ENCODE data around the gene EVA1A. TPM values are rescaled to one million over a fixed set of nuclear protein-coding genes. Genes with fewer than 3 reads are reported as not detected.

Gene EVA1A
- total RNA-seq, 1 donor from 2014 or later = 19.9 TPM

DNA sequence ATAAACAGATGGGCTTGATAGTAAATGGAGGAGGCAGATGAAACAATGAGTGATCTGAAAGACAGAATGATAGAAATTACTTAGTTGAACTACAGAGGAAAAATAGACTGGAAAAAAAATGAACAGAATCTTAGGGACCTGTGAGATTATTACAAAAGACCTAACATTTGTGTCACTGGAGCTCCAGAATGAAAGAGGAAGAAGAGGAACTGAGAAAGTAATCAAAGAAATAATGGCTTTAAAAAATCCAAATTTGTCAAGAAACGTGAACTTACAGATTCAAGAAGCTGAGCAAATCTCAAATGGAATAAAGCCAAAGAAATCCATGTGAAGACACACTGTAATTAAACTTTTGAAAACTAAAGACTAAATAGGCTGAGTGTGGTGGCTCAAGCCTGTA lies 28.3 kb downstream of the EVA1A start:
- Mint-ChIP-seq H3K9me3 (ENCODE audit: unreplicated experiment) (no peaks in the 10 kb centered on the region), H3K36me3 (ENCODE audit: low read depth, unreplicated experiment) (peaks cover 4% of the 10 kb centered on the region), H3K4me3 (ENCODE audit: unreplicated experiment) (no peak overlapping the region), H3K27me3 (ENCODE audit: unreplicated experiment) (no peaks in the 10 kb centered on the region), H3K27ac (ENCODE audit: unreplicated experiment) (no peak overlapping the region), H3K4me1 (ENCODE audit: unreplicated experiment) (peaks cover 24% of the 10 kb centered on the region)
- TF ChIP-seq, protein P1, sequence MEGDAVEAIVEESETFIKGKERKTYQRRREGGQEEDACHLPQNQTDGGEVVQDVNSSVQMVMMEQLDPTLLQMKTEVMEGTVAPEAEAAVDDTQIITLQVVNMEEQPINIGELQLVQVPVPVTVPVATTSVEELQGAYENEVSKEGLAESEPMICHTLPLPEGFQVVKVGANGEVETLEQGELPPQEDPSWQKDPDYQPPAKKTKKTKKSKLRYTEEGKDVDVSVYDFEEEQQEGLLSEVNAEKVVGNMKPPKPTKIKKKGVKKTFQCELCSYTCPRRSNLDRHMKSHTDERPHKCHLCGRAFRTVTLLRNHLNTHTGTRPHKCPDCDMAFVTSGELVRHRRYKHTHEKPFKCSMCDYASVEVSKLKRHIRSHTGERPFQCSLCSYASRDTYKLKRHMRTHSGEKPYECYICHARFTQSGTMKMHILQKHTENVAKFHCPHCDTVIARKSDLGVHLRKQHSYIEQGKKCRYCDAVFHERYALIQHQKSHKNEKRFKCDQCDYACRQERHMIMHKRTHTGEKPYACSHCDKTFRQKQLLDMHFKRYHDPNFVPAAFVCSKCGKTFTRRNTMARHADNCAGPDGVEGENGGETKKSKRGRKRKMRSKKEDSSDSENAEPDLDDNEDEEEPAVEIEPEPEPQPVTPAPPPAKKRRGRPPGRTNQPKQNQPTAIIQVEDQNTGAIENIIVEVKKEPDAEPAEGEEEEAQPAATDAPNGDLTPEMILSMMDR (IDR thresholded peaks at IDR 0.05; ENCODE audit: unreplicated experiment) = no peak
- DNase-seq (ENCODE audit: low spot score) = no peak

DNA sequence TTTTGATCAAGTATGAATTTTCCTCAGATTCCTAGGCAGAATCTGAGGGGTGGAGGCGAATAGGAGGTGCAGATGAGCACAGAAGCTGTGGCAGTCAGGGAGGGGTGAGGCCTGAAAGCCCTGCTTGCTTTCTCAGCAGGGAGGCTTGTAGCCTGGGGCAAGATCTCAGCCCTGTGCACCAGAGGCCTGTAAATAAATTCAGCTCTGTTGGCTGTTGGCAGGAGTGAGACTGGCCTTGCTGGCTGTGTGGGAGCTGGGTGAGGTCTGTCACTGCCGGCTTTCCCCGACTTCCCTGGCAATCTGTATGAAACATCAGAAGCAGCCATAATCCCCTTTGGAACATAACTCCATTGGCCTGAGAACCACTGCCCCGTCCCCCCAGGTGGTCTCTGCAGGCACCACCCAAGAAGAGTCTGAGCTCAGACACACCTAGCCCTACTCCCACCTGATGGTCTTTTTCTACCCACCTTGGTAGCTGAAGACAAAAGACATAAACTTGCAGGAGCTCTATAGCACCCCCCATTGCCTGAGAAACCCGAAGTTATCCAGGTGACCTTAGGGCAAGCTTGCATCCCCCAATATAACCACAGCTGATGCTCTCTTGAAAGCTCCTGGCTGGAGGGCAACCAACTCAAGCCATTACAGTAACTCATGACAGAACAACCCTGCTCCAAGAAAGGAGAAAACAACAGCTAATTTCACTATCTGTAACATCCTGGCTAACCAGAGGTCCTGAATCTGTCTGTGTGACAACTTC lies 32.3 kb downstream of the EVA1A start:
- Mint-ChIP-seq H3K27me3 (ENCODE audit: unreplicated experiment) (no peaks in the 10 kb centered on the region), H3K36me3 (ENCODE audit: low read depth, unreplicated experiment) (no peaks in the 10 kb centered on the region), H3K4me1 (ENCODE audit: unreplicated experiment) (peaks cover 29% of the 10 kb centered on the region), H3K9me3 (ENCODE audit: unreplicated experiment) (no peaks in the 10 kb centered on the region), H3K4me3 (ENCODE audit: unreplicated experiment) (no peak overlapping the region), H3K27ac (ENCODE audit: unreplicated experiment) (no peak overlapping the region)
- TF ChIP-seq, protein P1 (IDR thresholded peaks at IDR 0.05; ENCODE audit: unreplicated experiment) = no peak
- no peak for DNase-seq (ENCODE audit: low spot score)

DNA sequence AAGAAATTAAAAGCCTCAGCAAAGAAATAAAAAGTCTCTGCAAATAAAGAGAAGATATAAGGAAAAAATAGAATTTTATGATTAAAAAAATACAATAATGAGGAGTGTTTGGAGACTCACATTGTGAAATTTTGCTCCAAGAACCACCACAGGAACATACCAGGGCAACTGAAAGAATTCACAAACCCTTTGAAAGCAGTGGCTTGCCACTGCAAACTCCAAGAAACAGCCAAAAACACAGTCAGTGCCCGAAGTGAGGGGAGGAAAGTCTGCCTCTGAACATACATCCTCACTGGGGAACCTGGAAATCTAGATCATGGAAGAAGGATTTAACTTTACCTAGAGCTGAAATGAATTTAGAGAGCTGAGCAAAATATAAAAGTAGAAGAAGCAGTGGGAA lies 33.1 kb downstream of the EVA1A start:
- TF ChIP-seq, protein P1 (IDR thresholded peaks at IDR 0.05; ENCODE audit: unreplicated experiment) = no peak
- no peaks in the 10 kb centered on the region for H3K9me3 Mint-ChIP-seq (ENCODE audit: unreplicated experiment)
- no peak for DNase-seq (ENCODE audit: low spot score)
- peaks cover 35% of the 10 kb centered on the region for H3K4me1 Mint-ChIP-seq (ENCODE audit: unreplicated experiment)
- no peak overlapping the region for H3K27ac Mint-ChIP-seq (ENCODE audit: unreplicated experiment)
- H3K4me3 Mint-ChIP-seq (ENCODE audit: unreplicated experiment) = no peak overlapping the region
- no peaks in the 10 kb centered on the region for H3K27me3 Mint-ChIP-seq (ENCODE audit: unreplicated experiment)
- peaks cover 3% of the 10 kb centered on the region for H3K36me3 Mint-ChIP-seq (ENCODE audit: low read depth, unreplicated experiment)

DNA sequence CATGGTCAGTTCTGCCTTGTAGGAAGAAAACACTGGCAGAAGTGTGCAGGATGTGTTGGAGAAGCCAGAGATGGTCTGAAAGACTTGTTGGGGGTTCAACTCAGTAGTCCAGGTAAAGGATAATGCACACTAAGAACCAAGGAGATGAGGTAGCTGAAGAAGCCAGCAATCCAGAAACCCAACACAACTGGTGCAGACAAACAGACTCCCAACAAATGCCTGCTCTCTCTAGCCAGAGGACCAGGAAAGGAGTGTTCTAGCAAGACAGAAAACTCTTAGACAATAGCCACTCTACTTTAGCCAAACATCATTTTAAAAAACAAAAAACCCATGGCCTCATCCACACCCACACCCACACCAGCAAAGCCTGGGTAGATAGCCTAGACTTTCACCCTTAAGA lies 33.9 kb downstream of the EVA1A start:
- Mint-ChIP-seq H3K4me1 (ENCODE audit: unreplicated experiment) (peaks cover 39% of the 10 kb centered on the region), H3K9me3 (ENCODE audit: unreplicated experiment) (no peaks in the 10 kb centered on the region), H3K27ac (ENCODE audit: unreplicated experiment) (no peak overlapping the region), H3K27me3 (ENCODE audit: unreplicated experiment) (no peaks in the 10 kb centered on the region), H3K36me3 (ENCODE audit: low read depth, unreplicated experiment) (peaks cover 3% of the 10 kb centered on the region), H3K4me3 (ENCODE audit: unreplicated experiment) (no peak overlapping the region)
- TF ChIP-seq, protein P1 (IDR thresholded peaks at IDR 0.05; ENCODE audit: unreplicated experiment) = no peak
- no peak for DNase-seq (ENCODE audit: low spot score)
